NCI-H526 (cell line): Measurements from ENCODE around the gene THOC7.

Experiments used
- DNase-seq, 2 experiments: peaks; one replicate each; lab custom pipeline; 2025; lab: John Stamatoyannopoulos, UW

The THOC7 gene

DNA sequence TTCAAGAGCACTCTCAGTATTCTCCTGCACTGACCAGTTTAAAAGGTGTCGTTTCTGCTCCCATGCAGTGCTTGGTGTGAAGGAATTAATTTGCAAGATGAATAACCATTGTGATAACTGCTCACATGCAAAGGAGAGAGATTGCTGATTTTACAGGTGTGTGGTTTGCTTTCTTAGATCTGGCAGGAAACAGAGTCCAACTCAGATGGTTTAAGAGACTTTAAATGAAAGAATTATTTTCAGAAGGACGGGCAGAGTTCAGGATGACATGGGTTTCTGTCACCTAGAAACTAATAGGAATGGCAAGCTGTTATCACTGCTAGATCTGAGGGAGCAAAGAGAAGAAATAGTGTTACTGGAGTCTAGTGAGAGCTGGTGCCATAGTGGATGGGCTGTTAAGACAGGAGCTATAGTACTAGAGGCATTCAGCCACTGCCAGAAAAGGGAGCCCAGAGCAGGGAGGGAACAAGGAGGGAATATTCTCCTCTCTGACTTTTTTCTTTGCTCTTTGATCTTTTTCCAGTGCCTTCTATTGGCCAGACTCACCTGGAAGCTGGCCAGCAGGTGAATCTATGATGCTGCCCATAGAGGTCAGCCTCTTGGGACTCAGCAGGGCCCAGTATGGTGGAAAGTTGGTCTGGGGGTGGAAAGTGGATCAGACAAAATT, 14.9 kb upstream of the THOC7 start:
- DNase-seq, result no peak

- no peak for DNase-seq
These were observed 14.3 kb upstream of the THOC7 start for GRCh38 chr3:63877737-63878393.

DNA sequence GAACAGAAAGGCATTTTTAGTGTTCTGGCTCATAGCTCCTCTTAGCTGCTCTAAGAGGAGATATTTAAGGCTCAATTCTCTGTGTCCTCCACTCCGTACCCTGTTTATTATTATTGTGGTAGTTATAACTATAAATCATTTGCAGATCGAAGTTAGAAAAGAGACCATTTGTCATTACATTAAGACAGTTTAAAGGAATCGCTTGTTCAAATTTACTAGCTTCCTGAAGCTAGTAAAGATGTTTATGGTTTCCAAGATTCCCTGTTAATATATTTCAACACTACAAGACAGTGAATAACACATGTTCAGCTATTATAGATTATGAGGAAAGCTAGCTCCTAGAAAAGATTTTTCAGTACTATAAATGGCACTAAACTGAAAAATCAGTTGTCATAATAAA, 12.7 kb upstream of the THOC7 start:
- DNase-seq, result no peak

GRCh38 chr3:63875510-63875909, 11.9 kb upstream of the THOC7 start:
- no peak for DNase-seq

DNA sequence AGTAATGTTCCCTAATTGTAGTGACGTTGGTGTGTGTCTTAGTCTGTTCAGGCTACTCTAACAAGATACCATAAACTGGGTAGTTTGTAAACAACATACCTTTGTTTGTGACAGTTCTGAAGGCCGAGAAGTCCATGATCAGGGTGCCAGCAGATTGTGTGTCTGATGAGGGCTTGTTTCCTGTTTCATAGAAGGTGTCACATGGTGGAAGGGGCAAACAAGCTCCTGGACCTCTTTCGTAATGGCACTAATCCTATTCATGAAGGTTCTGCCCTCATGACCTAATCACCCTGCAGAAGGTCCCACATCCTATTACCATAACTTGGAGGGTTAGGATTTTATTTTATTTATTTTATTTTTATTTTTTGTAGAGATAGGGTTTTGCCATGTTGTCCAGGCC, 11.2 kb upstream of the THOC7 start:
- DNase-seq, result no peak

DNA sequence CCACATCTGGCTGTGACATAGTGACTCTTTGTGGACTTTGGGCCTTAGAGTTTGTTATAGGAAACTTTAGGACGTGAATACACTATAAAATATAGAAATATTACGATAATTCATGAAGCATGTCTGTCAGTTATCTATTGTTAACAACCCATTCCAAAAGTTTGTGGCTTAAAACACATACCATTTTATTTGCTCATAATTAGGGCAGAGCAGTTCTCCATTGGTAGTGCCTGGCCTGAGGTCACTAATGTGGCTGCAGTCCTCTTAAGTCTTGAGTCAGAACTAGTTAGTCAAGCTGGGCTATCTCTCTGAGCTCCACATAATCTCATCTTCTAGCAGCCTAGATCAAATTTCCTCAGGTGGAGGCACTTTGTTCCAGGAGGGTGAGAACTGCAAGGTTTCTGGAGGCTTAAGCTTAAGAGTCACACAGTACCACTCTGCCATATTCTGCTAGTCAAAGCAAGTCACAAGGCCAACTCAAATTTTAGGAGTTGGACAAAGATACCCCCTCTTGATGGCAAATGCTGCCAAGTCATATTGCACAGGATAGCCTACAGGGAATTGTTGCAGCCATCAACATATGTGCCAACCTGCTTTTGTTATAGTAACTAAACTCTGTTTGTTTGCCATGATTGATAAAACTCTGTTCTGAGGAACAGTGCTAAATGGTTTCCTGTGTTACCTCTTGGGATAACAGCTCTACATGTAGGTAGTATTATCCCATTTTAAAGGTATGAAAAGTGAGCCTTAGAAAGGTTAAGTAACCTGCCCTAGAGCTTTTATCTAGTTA, 8.7 kb upstream of the THOC7 start:
- DNase-seq, result no peak

GRCh38 chr3:63870615-63871005, 7.0 kb upstream of the THOC7 start:
- no peak for DNase-seq

DNA sequence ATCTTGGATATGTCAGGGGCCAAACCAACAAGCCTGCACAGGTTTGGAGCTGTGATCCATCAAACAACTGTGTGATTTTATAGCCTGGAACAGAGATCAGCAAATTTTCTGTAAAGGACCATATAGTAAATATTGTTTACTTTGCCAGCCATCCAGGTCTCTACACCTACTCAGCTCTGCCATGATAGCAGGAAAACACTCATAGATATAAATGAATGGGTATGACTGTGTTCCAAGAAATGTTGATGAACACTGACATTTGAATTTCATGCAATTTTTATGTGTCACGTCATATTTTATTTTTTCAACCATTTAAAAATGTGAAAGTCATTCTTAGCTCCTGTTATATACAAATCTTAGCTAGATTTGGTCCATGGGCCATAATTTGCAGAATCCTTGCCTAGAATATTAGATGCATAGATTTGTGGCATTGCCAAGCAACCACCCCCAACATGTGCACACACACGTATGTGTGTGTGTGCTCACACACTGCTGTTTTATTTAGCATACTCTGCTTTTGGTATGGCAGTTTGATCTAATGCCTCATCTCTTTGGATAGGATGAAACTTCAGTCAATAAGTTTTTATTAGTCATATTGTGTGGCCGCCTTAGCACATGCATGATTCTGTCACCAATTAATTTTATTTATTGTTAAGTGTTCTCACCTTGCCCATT, 6.5 kb upstream of the THOC7 start:
- DNase-seq, result no peak

DNA sequence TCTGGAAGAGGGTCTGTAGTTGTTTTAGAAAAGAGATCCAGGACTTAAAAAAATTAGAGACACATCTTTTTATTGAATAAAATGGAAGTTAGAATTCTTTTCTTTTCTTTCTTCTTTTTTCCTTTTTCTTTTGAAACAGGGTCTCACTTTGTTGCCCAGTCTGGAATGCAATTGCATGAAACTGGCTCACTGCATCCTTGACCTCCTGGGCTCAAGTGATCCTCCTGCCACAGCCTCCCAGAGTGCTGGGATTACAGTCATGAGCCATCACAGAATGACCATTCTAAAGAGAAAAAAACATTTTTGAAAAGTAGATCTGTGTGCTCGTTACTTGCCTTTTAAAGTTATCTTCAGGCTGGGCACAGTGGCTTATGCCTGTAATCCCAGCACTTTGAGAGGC, 3.6 kb upstream of the THOC7 start:
- DNase-seq, result no peak

DNA sequence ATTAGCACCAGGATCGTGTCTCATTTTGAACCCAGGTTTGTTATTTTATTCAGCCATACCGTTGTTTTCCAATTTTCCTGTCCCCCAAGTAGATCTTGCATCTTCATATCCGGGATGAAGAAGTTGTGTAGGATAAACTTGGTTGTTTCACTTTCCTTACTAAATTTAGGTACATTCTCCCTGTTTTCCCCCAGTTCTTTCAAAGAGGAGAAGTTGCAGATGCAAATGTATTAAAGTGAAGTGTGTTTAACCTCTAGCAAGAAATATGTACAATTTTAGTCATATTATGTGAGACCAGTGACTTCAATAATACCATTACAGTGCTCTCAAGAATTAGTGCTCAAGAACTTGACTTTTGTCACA, 1.3 kb upstream of the THOC7 start:
- no peak for DNase-seq

GRCh38 chr3:63864008-63864964, 681 bp upstream of the THOC7 start:
- DNase-seq, result peak in 1 of 2 experiments; percentile 57

- no peak for DNase-seq
These were observed 828 bp downstream of the THOC7 start for GRCh38 chr3:63862804-63863149.

- DNase-seq, result no peak
These were observed 2.3 kb downstream of the THOC7 start for GRCh38 chr3:63861306-63861705.

DNA sequence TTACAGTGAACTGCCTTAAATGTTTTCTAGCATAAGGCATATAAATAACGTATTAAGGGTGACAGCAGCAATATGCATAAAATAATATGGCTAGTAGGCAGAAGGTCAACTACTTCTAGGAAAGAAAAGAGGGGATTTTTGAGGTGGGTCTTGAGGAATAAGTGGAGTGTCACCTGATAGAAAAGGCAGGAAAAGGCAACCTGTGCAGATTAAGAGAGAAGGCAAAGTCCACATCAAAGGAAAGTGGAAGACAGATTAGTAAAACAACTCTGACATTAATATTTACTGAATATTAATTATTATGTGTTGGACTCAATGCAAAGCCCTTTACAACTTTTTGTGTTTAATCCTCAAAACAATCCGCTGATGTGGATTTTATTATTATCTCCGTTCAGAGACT, 2.8 kb downstream of the THOC7 start:
- no peak for DNase-seq

DNA sequence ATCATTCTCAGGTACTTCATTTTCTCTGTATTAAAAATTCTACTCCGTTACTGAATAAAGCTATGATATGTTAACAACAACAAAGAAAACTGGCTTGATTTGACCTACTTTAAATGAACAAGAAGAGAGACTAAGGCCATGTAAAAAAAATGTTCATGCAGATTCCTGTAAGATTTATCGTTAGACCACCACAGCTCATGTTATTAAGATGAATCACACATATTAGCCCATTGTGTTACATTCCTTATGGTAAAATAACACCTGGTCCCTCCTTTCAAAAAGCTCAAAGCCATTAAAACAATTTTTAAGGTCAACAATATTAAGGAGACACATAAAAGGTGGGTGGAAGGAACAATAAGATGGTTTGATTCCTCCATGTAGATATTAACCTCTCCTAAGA, 6.3 kb downstream of the THOC7 start:
- DNase-seq, result no peak

DNA sequence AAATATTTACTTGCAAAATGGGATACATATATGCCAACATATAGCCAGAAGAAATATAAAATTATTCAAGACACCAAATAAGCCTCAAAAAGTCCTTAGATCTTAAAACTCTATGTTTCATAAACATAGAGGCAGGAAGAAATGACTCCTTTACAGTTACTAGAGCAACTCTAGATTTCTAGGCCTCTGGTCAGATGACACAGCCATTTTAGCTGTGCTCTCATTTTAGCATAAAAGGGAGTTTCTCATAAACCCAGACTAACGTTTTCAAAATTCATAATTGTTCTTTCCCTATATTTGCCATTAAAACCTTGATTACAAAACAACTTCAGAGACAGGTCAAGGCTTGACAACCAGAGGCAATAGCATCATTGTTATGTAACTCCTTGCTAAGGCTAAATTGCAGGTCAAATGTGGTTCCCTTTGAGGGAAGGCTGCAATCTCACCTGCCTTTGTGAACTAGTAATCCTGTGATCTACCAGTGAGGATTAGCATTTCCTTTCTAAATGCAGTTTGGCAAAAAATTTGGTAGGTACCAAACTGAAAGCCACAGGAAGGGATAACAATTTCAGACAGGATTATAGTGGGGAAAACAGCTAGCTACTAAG, 8.2 kb downstream of the THOC7 start:
- no peak for DNase-seq

DNA sequence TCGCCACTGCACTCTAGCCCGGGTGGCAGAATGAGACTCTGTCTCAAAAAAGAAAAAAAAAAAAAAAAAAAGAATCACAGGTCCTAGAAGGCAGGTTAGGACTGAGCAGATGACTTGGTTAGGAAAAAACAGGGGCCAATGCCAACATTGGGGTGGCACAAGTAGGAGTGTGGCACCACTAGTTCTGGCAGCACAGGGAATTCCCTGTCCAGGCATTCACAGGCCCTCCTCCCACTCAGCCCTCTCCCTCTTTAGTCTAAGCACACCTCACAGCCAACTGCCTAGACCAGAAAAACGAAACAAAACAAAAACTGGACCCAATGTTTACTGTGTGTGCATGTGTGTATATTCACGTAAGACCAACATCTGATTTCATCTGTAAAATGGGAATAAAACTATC, 10.5 kb downstream of the THOC7 start:
- DNase-seq, result no peak

DNA sequence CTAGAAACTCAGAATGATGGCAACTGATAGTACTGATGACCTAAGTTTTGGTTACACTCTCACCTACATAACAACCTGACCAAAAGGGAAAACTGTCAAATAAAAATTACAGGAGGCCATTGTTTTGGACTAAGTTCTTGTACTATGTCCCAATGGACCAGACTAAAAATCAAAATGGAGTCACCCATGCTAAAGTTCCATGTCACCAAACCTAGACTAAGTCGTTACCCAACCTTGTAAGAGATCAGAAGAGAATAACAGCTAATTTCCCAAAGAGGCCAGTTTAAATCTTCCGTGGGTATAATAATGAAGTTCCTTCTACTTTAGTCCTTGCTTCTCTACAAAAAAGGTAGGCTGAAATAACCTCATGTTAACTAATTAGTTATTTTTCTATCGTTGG, 12.3 kb downstream of the THOC7 start:
- no peak for DNase-seq

GRCh38 chr3:63849175-63849574, 14.4 kb downstream of the THOC7 start:
- no peak for DNase-seq

- DNase-seq, result no peak
These were observed 15.7 kb downstream of the THOC7 start for GRCh38 chr3:63847718-63848450.

DNA sequence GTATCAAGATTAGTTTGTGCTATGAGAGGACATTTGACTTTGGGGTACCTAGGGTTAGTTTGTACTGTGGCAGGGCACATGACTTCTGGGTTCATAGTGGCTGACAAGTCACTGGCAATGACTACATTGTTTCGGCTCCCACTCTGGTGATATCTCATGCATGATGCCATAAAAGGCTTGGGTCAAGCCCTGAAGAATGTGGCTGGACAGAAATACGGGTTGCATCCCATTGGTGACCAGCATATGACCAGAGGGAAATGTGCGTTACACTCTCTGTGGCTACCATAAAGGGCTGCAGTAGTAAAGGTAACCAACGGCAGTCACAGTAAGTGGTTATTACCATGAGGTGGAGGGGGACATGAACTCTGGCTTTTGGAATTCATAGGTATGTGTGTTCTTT, 18.4 kb downstream of the THOC7 start:
- DNase-seq, result no peak
